ENCODE measurements around the gene UBALD2.
"Not testable (repeated sequence)": the region's sequence is repeated elsewhere in the genome, so short reads cannot be mapped to it uniquely, and the experiment has no call there.

The UBALD2 gene

GRCh38 chr17:76253841-76254240, 11.3 kb upstream of the UBALD2 start:
- no peak overlapping the region for H3K4me3 ChIP-seq (ENCODE audit: low read length)
- TF ChIP-seq, protein P1, sequence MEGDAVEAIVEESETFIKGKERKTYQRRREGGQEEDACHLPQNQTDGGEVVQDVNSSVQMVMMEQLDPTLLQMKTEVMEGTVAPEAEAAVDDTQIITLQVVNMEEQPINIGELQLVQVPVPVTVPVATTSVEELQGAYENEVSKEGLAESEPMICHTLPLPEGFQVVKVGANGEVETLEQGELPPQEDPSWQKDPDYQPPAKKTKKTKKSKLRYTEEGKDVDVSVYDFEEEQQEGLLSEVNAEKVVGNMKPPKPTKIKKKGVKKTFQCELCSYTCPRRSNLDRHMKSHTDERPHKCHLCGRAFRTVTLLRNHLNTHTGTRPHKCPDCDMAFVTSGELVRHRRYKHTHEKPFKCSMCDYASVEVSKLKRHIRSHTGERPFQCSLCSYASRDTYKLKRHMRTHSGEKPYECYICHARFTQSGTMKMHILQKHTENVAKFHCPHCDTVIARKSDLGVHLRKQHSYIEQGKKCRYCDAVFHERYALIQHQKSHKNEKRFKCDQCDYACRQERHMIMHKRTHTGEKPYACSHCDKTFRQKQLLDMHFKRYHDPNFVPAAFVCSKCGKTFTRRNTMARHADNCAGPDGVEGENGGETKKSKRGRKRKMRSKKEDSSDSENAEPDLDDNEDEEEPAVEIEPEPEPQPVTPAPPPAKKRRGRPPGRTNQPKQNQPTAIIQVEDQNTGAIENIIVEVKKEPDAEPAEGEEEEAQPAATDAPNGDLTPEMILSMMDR (IDR thresholded peaks at IDR 0.05; ENCODE audit: insufficient read depth, low read depth, low read length, missing control alignments) = no peak
- DNase-seq (ENCODE audit: low read depth) = no peak

GRCh38 chr17:76254275-76254674, 10.9 kb upstream of the UBALD2 start:
- TF ChIP-seq, protein P1 (IDR thresholded peaks at IDR 0.05; ENCODE audit: insufficient read depth, low read depth, low read length, missing control alignments) = no peak
- H3K4me3 ChIP-seq (ENCODE audit: low read length) = no peak overlapping the region
- DNase-seq (ENCODE audit: low read depth) = no peak

GRCh38 chr17:76255801-76256429, 9.2 kb upstream of the UBALD2 start:
- no peak overlapping the region for H3K4me3 ChIP-seq (ENCODE audit: low read length)
- TF ChIP-seq, protein P1 (IDR thresholded peaks at IDR 0.05; ENCODE audit: insufficient read depth, low read depth, low read length, missing control alignments) = no peak
- no peak for DNase-seq (ENCODE audit: low read depth)

GRCh38 chr17:76256430-76257050, 8.6 kb upstream of the UBALD2 start:
- H3K4me3 ChIP-seq (ENCODE audit: low read length); DNase-seq (ENCODE audit: low read depth): not testable (repeated sequence)

DNA sequence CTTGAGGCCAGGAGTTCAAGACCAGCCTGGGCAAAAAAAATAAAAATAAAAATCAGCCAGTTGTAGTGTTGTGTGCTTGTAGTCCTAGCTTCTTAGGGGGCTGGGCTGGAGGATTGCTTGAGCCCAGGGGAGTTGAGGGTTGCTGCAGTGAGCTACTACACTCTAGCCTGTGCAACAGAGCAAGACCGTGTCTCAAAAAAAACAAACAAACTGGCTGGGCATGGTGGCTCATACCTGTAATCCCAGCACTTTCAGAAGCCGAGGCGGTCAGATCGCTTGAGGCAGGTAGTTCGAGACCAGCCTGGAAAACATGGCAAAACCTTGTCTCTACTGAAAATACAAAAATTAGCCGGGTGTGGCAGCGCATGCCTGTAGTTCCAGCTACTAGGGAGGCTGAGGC, 4.9 kb upstream of the UBALD2 start:
- TF ChIP-seq, protein P1 (IDR thresholded peaks at IDR 0.05; ENCODE audit: insufficient read depth, low read depth, low read length, missing control alignments) = no peak
- no peak overlapping the region for H3K4me3 ChIP-seq (ENCODE audit: low read length)
- DNase-seq (ENCODE audit: low read depth) = no peak

DNA sequence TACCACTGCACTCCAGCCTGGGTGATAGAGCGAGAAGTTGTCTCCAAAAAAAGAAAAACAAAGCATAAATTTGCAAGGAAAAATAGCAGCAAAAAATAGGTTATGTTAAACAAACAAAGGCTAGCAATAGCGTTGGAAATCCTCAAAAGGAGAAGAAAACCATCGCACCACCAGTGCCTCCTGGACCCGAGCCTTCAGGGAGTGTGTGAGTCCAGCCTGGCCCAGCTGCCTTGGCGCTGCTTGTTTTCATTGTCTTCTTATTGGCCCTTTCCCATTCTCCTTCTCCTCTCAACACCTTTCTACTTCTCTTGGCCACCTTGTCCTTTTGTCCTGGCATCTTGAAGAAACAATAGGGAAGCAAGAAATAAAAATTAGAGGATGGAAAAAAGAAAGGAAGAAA, 4.5 kb upstream of the UBALD2 start:
- TF ChIP-seq, protein P1 (IDR thresholded peaks at IDR 0.05; ENCODE audit: insufficient read depth, low read depth, low read length, missing control alignments) = no peak
- DNase-seq (ENCODE audit: low read depth) = no peak

GRCh38 chr17:76261421-76262215, 3.5 kb upstream of the UBALD2 start:
- H3K4me3 ChIP-seq (ENCODE audit: low read length) = no peak overlapping the region
- TF ChIP-seq, protein P1 (IDR thresholded peaks at IDR 0.05; ENCODE audit: insufficient read depth, low read depth, low read length, missing control alignments) = no peak
- peak; percentile 66 for DNase-seq (ENCODE audit: low read depth)

More for the DNA sequence above, 4.5 kb upstream of the UBALD2 start:
- H3K4me3 ChIP-seq (ENCODE audit: low read length) = no peak overlapping the region
